Activated T-helper 1 cell treated with Interleukin-2 at 50 U/mL for 16 hours (primary cell): ENCODE data around the gene COG5.
"Not testable (repeated sequence)": the region's sequence is repeated elsewhere in the genome, so short reads cannot be mapped to it uniquely, and the experiment has no call there.

Experiments used
- DNase-seq: peaks from one replicate; pipeline ENCODE4 v3.0.0-alpha.2; 2020; ENCODE audit warnings: low read depth

COG5 gene

GRCh38 chr7:107220806-107221205 is 342.9 kb downstream of the COG5 start:
- DNase-seq: not testable (repeated sequence)

GRCh38 chr7:107220356-107220755 is 343.4 kb downstream of the COG5 start:
- DNase-seq: no peak

- no peak for DNase-seq
Measured at GRCh38 chr7:107219563-107220244, 344.0 kb downstream of the COG5 start.

GRCh38 chr7:107213945-107214344 is 349.8 kb downstream of the COG5 start:
- no peak for DNase-seq

GRCh38 chr7:107213193-107213788 is 350.4 kb downstream of the COG5 start:
- DNase-seq: no peak

GRCh38 chr7:107212725-107213124 is 351.0 kb downstream of the COG5 start:
- DNase-seq: no peak

GRCh38 chr7:107210400-107210799 is 353.3 kb downstream of the COG5 start:
- no peak for DNase-seq

GRCh38 chr7:107209565-107209964 is 354.2 kb downstream of the COG5 start:
- no peak for DNase-seq

- DNase-seq: no peak
Measured at GRCh38 chr7:107208563-107208962, 355.2 kb downstream of the COG5 start.

GRCh38 chr7:107208024-107208521 is 355.6 kb downstream of the COG5 start:
- DNase-seq: no peak

GRCh38 chr7:107207459-107207858 is 356.3 kb downstream of the COG5 start:
- DNase-seq: no peak

GRCh38 chr7:107206706-107207105 is 357.0 kb downstream of the COG5 start:
- no peak for DNase-seq

- DNase-seq: no peak
Measured at GRCh38 chr7:107206136-107206535, 357.6 kb downstream of the COG5 start.

GRCh38 chr7:107203607-107204006 is 360.1 kb downstream of the COG5 start:
- DNase-seq: no peak

GRCh38 chr7:107201795-107202450 is 361.8 kb downstream of the COG5 start:
- DNase-seq: no peak

- DNase-seq: no peak
Measured at GRCh38 chr7:107196834-107197610, 366.7 kb downstream of the COG5 start.

GRCh38 chr7:107194052-107194451 is 369.7 kb downstream of the COG5 start:
- DNase-seq: no peak

GRCh38 chr7:107190090-107190489 is 373.6 kb downstream of the COG5 start:
- DNase-seq: no peak

- no peak for DNase-seq
Measured at GRCh38 chr7:107187774-107188173, 375.9 kb downstream of the COG5 start.

- DNase-seq: no peak
Measured at GRCh38 chr7:107186240-107186639, 377.5 kb downstream of the COG5 start.

GRCh38 chr7:107185716-107186115 is 378.0 kb downstream of the COG5 start:
- DNase-seq: no peak

- no peak for DNase-seq
Measured at GRCh38 chr7:107181172-107181571, 382.5 kb downstream of the COG5 start.
